NOMO-1 treated with DMSO at 0.1 percent for 48 hours (cell line): ENCODE data around the gene CKMT1B.
"Not testable (repeated sequence)": the region's sequence is repeated elsewhere in the genome, so short reads cannot be mapped to it uniquely, and the experiment has no call there.

Source experiments
- DNase-seq: peaks from one replicate; lab custom pipeline; 2025; ENCODE audit not compliant: unreplicated experiment; lab: John Stamatoyannopoulos, UW

CKMT1B gene

GRCh38 chr15:43626937-43627336 is 33.1 kb downstream of the CKMT1B start:
- DNase-seq: not testable (repeated sequence)

- not testable (repeated sequence) for DNase-seq
These were observed 44.8 kb downstream of the CKMT1B start for GRCh38 chr15:43638464-43639204.
